Adrenal gland (tissue), 5 donors: ENCODE measurements around the gene WRAP53.

ENCODE experiments used
- POLR2A ChIP-seq, 2 donors: fragments of 450-650 bp; IDR thresholded peaks; one replicate each; pipeline ENCODE4 v1.6.1; 2017; ENCODE audit warnings: antibody characterized with exemption in 2 of 2, mild to moderate bottlenecking in 2 of 2, moderate library complexity in 1 of 2
- TF ChIP-seq, protein P1 (sequence below), 6 experiments: fragments of 450-650 bp in 4 of 6; fragments of 200-600 bp in 2 of 6; sonication (generic) in 1 of 6; IDR thresholded peaks; 1 replicate in 5 of 6; 2 replicates in 1 of 6; pipeline versions ENCODE4 v1.5.1 to v1.8.0; 2016 to 2021; ENCODE audit warnings: antibody characterized with exemption in 6 of 6, mild to moderate bottlenecking in 2 of 6, moderate library complexity in 1 of 6
- donor health status: DM: no; HTN: no; CAD: no.

DNA sequence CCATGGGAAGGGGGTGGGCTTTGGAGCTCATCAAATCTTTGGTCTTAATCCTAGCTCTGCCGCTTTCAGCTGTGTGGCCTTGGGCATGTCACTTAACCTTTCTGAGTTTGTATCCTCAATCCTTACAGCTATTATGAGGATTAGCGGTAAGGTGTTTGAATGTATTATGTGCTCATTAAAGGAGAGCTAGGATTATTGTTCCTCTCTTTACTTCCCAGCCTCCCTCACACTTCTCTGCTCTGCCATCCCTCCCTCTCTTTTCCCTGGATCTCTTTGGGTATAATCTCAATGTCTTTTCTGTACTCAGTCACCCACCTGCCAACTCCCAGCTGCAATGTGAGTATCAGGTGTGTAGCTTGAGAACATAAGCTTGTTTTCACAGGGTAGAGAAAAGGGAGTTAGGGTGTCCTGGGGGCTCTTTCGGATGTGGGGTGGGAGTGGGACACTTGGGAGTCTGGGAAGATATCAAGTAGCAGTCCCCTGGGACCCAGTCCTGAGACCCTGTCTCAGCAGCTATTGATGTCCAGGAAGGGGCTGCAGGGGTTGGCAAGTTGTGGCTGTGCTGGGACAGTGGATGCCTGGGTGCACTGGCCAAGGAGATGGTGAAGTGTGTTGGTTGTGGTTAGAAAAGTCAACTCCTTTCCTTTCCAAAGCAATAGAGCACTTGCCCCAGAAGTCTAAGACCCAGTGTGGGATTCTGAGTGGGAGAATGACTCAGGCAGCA is 18.5 kb downstream of the WRAP53 start:
- TF ChIP-seq, protein P1, sequence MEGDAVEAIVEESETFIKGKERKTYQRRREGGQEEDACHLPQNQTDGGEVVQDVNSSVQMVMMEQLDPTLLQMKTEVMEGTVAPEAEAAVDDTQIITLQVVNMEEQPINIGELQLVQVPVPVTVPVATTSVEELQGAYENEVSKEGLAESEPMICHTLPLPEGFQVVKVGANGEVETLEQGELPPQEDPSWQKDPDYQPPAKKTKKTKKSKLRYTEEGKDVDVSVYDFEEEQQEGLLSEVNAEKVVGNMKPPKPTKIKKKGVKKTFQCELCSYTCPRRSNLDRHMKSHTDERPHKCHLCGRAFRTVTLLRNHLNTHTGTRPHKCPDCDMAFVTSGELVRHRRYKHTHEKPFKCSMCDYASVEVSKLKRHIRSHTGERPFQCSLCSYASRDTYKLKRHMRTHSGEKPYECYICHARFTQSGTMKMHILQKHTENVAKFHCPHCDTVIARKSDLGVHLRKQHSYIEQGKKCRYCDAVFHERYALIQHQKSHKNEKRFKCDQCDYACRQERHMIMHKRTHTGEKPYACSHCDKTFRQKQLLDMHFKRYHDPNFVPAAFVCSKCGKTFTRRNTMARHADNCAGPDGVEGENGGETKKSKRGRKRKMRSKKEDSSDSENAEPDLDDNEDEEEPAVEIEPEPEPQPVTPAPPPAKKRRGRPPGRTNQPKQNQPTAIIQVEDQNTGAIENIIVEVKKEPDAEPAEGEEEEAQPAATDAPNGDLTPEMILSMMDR (IDR thresholded peaks at IDR 0.05) = no peak
- no peak for TF ChIP-seq POLR2A (IDR thresholded peaks at IDR 0.05)
